ENCODE measurements around the gene GDF7. TPM values are rescaled to one million over a fixed set of nuclear protein-coding genes. Genes with fewer than 3 reads are reported as not detected.

The GDF7 gene
- total and polyA plus RNA-seq, 4 donors, result 0.89 to 7.2 (median 3.3) TPM

DNA sequence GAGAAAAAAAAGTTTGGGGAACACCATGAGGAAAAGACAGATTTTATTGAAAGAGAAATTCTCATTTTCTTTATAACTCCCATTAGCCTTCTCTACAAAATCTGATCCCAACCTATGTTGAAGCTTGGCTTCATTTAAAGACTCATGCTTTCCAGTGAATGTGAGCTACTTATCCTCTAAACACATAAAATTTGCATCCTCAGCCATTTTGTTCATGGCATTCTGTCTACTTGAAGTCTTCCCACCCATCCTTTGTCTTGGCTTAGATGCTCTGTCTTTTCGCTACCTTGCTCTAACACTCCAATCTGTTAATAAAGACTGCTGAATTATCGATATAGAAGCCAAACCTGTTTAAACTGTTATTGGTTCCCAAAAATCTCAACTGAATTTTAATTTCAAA is 39.3 kb downstream of the GDF7 start (continued):
- TF ChIP-seq REST (IDR thresholded peaks at IDR 0.05) (no peak), YY1 (IDR thresholded peaks at IDR 0.05) (no peak), HNF4A (conservative IDR thresholded peaks at IDR 0.05) (no peak)

DNA sequence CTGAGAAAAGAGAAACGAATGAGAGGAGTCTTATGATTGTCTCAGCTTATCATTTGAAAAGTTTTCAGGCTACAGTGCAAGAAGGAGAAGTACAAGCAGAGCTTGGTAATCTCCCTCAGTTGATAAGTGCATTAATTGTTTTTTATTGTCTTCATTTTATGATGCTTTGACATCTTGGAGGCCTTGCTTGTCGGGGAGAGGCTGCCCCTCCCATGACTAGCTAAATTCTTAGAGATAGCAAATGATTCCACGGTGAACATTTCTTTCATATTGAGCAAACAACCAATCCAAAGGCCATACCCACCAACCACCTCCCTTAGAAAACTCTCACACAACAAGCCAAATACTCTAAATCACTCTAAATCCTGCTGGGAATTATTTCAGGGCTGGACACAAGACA is 39.8 kb downstream of the GDF7 start:
- no peak for DNase-seq (ENCODE audit: low spot score)
- Histone ChIP-seq H3K9me3 (ENCODE audit: control insufficient read depth in 4 of 4, low read length in 3 of 4) (no peaks in the 10 kb centered on the region), H3K9ac (ENCODE audit: low read depth in 1 of 2, low read length in 2 of 2) (no peak overlapping the region), H3K4me1 (ENCODE audit: control insufficient read depth in 4 of 4, insufficient read depth in 4 of 4, low read length in 3 of 4) (no peaks in the 10 kb centered on the region), H3K27ac (ENCODE audit: low read depth in 1 of 2, low read length in 2 of 2) (no peak overlapping the region), H3K27me3 (ENCODE audit: control insufficient read depth in 4 of 4, insufficient read depth in 4 of 4, low read length in 3 of 4) (no peaks in the 10 kb centered on the region), H3K4me3 (ENCODE audit: low read depth in 1 of 3, low read length in 3 of 3) (no peak overlapping the region), H3K36me3 (ENCODE audit: control insufficient read depth in 4 of 4, insufficient read depth in 3 of 4, low read depth in 1 of 4, low read length in 3 of 4) (no peaks in the 10 kb centered on the region)
- whole genome bisulfite sequencing, result 79% methylated on average over 3 of the region's 3 CpGs
- TF ChIP-seq HNF4A (conservative IDR thresholded peaks at IDR 0.05) (no peak), EGR1 (IDR thresholded peaks at IDR 0.05; ENCODE audit: low read depth in 2 of 2) (no peak), ZBTB33 (IDR thresholded peaks at IDR 0.05) (no peak), GABPA (IDR thresholded peaks at IDR 0.05 in 1 of 2, conservative IDR thresholded peaks at IDR 0.05 in 1 of 2) (no peak), REST (IDR thresholded peaks at IDR 0.05) (no peak), NR2F2 (IDR thresholded peaks at IDR 0.05) (no peak), CTCF (IDR thresholded peaks at IDR 0.05; ENCODE audit: low read depth, low read length, missing input control) (no peak), RXRA (IDR thresholded peaks at IDR 0.05) (no peak), ATF3 (IDR thresholded peaks at IDR 0.05) (no peak), SP1 (IDR thresholded peaks at IDR 0.05) (no peak), FOXA2 (IDR thresholded peaks at IDR 0.05) (no peak), JUND (IDR thresholded peaks at IDR 0.05) (no peak), YY1 (IDR thresholded peaks at IDR 0.05) (no peak), TAF1 (conservative IDR thresholded peaks at IDR 0.05) (no peak), HNF4G (IDR thresholded peaks at IDR 0.05) (no peak), FOXA1 (IDR thresholded peaks at IDR 0.05) (no peak), RAD21 (IDR thresholded peaks at IDR 0.05) (no peak)
- TF ChIP-seq, protein P1, sequence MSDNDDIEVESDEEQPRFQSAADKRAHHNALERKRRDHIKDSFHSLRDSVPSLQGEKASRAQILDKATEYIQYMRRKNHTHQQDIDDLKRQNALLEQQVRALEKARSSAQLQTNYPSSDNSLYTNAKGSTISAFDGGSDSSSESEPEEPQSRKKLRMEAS (IDR thresholded peaks at IDR 0.05), result no peak
